Endothelial cell of umbilical vein (primary cell): ENCODE measurements around the gene CACNA1C. TPM values are rescaled to one million over a fixed set of nuclear protein-coding genes. Genes with fewer than 3 reads are reported as not detected.

ENCODE experiments used
- BruUV-seq: library from RNA; stranded (reverse); fragments of 400-500 nt; replicated peaks from 2 replicates; lab custom pipeline; 2021; lab: Mats Ljungman, UMichigan
- CTCF ChIA-PET: fragments of 300-600, 350-600 bp; sonication (Branson Sonifier 250); formaldehyde crosslinking; loops from one replicate; lab custom pipeline; 2021; ENCODE audit warnings: antibody characterized with exemption, inconsistent platforms; lab: Charles Lee
- POLR2A ChIA-PET: fragments of 300-600, 350-600 bp; sonication (Branson Sonifier 250); formaldehyde crosslinking; loops from one replicate; lab custom pipeline; 2021; ENCODE audit warnings: antibody characterized with exemption, inconsistent platforms; lab: Charles Lee
- DNase-seq: peaks from one replicate; pipeline ENCODE4 v3.0.0-alpha.2; 2011; ENCODE audit warnings: low read depth, low spot score
- FAIRE-seq: peaks from 2 replicates; lab custom pipeline; 2011; peaks lifted over from hg19 to GRCh38; lab: Jason Lieb, UNC
- H2AFZ ChIP-seq: 2 replicates; pipeline ENCODE4 v1.6.0; 2012; ENCODE audit warnings: low read depth, low read length, control low read depth, inconsistent platforms
- H3K27ac ChIP-seq: 2 replicates; pipeline ENCODE4 v1.5.1; 2011; ENCODE audit warnings: low read depth, mild to moderate bottlenecking, control low read depth, low read length, moderate library complexity; ENCODE audit not compliant: insufficient read depth
- H3K27me3 ChIP-seq, 2 experiments: 2 replicates each; pipeline versions ENCODE4 v1.6.0 to v1.6.1; 2011; ENCODE audit warnings: low read length in 2 of 2, mixed read lengths in 1 of 2; ENCODE audit not compliant: control insufficient read depth in 2 of 2, insufficient read depth in 2 of 2
- H3K36me3 ChIP-seq, 2 experiments: 2 replicates in 1 of 2; 3 replicates in 1 of 2; pipeline ENCODE4 v1.5.1; 2011; ENCODE audit warnings: low read length in 2 of 2, mild to moderate bottlenecking in 1 of 2, moderate library complexity in 1 of 2; ENCODE audit not compliant: control insufficient read depth in 2 of 2, insufficient read depth in 2 of 2; ENCODE audit errors: extremely low read depth in 1 of 2
- H3K4me1 ChIP-seq: 3 replicates; pipeline ENCODE4 v1.5.1; 2011; ENCODE audit warnings: mild to moderate bottlenecking, low read length; ENCODE audit not compliant: control insufficient read depth, insufficient read depth; ENCODE audit errors: extremely low read depth
- H3K4me2 ChIP-seq: 2 replicates; pipeline ENCODE4 v1.6.1; 2011; ENCODE audit warnings: low read length, control low read depth, mixed read lengths; ENCODE audit not compliant: insufficient read depth
- H3K4me3 ChIP-seq, 3 experiments: fragments of 200-600 bp in 1 of 3; sonication (generic), shearing (Covaris generic) in 1 of 3; replicated peaks in 1 of 3; 2 replicates each; pipeline ENCODE4 v1.5.1; 2011 to 2016; ENCODE audit warnings: control low read depth in 3 of 3, low read length in 3 of 3, mild to moderate bottlenecking in 2 of 3, inconsistent platforms in 1 of 3, low read depth in 1 of 3, moderate library complexity in 1 of 3; ENCODE audit not compliant: insufficient read depth in 1 of 3
- H3K79me2 ChIP-seq: 2 replicates; pipeline ENCODE4 v1.6.0; 2012; ENCODE audit warnings: low read length, inconsistent platforms; ENCODE audit not compliant: control insufficient read depth, insufficient read depth
- H3K9ac ChIP-seq: replicated peaks from 2 replicates; pipeline ENCODE3; 2011; ENCODE audit warnings: low read length, control low read depth; ENCODE audit not compliant: insufficient read depth; ENCODE audit errors: extremely low read depth
- H3K9me1 ChIP-seq: replicated peaks from 3 replicates; pipeline ENCODE4 v1.6.0; 2011; ENCODE audit warnings: mild to moderate bottlenecking, low read length; ENCODE audit not compliant: control insufficient read depth, insufficient read depth; ENCODE audit errors: extremely low read depth
- H3K9me3 ChIP-seq: replicated peaks from 2 replicates; pipeline ENCODE4 v1.5.1; 2012; ENCODE audit warnings: low read length, inconsistent platforms; ENCODE audit not compliant: control insufficient read depth, insufficient read depth
- H4K20me1 ChIP-seq: replicated peaks from 2 replicates; pipeline ENCODE3; 2011; ENCODE audit warnings: mild to moderate bottlenecking, low read length; ENCODE audit not compliant: control insufficient read depth, insufficient read depth; ENCODE audit errors: extremely low read depth
- CTCF ChIP-seq, 2 donors: IDR thresholded peaks; 1 replicate in 1 of 2; 2 replicates in 1 of 2; pipeline ENCODE4 v1.5.1; 2011; ENCODE audit warnings: low read length in 2 of 2, mild to moderate bottlenecking in 2 of 2, moderate library complexity in 2 of 2, control low read depth in 1 of 2, inconsistent platforms in 1 of 2, low read depth in 1 of 2; ENCODE audit not compliant: insufficient read depth in 1 of 2; ENCODE audit errors: extremely low read depth in 1 of 2
- FOS ChIP-seq: IDR thresholded peaks from 2 replicates; pipeline ENCODE4 v1.6.1; 2011; ENCODE audit warnings: mild to moderate bottlenecking, low read length, moderate library complexity, borderline replicate concordance; ENCODE audit not compliant: insufficient read depth
- GATA2 ChIP-seq: IDR thresholded peaks from 2 replicates; pipeline ENCODE4 v1.7.0; 2011; ENCODE audit warnings: low read depth, mild to moderate bottlenecking, moderate library complexity, mixed read lengths, low read length; ENCODE audit not compliant: insufficient read length, insufficient read depth
- MAX ChIP-seq: IDR thresholded peaks from 2 replicates; pipeline ENCODE4 v1.6.1; 2011; ENCODE audit not compliant: insufficient read depth, insufficient read length
- POLR2A ChIP-seq: IDR thresholded peaks from 2 replicates; pipeline ENCODE4 v1.6.1; 2012; ENCODE audit warnings: low read depth, mild to moderate bottlenecking, control low read depth, low read length
- dilution Hi-C: fragments of 300-500 bp; cut with MboI; formaldehyde crosslinking; loops from one replicate; pipeline ENCODE4 v1.15.0; 2019; ENCODE audit warnings: low sequenced_read_pairs; ENCODE audit not compliant: extremely low pct_ligation_motif_present
- intact Hi-C: fragments of 100-400 bp; cut with micrococcal nuclease; formaldehyde crosslinking; loops from one replicate; pipeline ENCODE4 v1.10.0; 2022
- polyA plus RNA-seq, 4 experiments: library from polyadenylated mRNA; depleted of rRNA in 3 of 4; stranded (reverse) in 3 of 4; unstranded in 1 of 4; fragments of >200 nt; gene quantifications; 2 replicates each; pipeline versions ENCODE4 v1.2.1 to v1.2.3, GENCODE V29; 2011 to 2012; ENCODE audit warnings: missing spikeins in 1 of 4
- total RNA-seq: library from RNA; stranded (reverse); gene quantifications from 2 replicates; pipeline ENCODE4 v1.2.3, GENCODE V29; 2021

Gene CACNA1C
- total and polyA plus RNA-seq, 2 donors (not counting 3 experiments of a cell fraction or from before 2014, with no cell fraction given), result not detected

GRCh38 chr12:2304223-2304622, 251.4 kb downstream of the CACNA1C start:
- CTCF ChIA-PET, result interaction anchor here (1.0 kb wide), 1 partner anchor 13 kb away, joined by 3 read pairs; no protein-coding TSS in a partner anchor
- no peak for DNase-seq

More at GRCh38 chr12:2304223-2304622, 251.4 kb downstream of the CACNA1C start:
- no peaks in the 10 kb centered on the region for H3K79me2 ChIP-seq
- H3K9ac ChIP-seq, result no peak overlapping the region
- no peaks in the 10 kb centered on the region for H3K9me1 ChIP-seq
- no peak for TF ChIP-seq FOS
- no peak for TF ChIP-seq MAX
- no peak for TF ChIP-seq POLR2A
- TF ChIP-seq GATA2, result no peak
- TF ChIP-seq CTCF (IDR thresholded peaks at IDR 0.05; ENCODE audit: extremely low read depth in 1 of 2, insufficient read depth in 1 of 2, low read depth in 1 of 2, low read length in 2 of 2), result no peak
- no peaks in the 10 kb centered on the region for H3K27me3 ChIP-seq
- POLR2A ChIA-PET, result no interaction called here
- dilution Hi-C loops (no loop called here), intact Hi-C loops (no loop called here)
- H3K4me2 ChIP-seq, result no peak overlapping the region
- H4K20me1 ChIP-seq, result no peaks in the 10 kb centered on the region
- FAIRE-seq, result no peak
- no peaks in the 10 kb centered on the region for H3K9me3 ChIP-seq
- BruUV-seq, result no TSS peak
- H3K27ac ChIP-seq, result no peak overlapping the region
- no peaks in the 10 kb centered on the region for H3K36me3 ChIP-seq
- H3K4me1 ChIP-seq, result no peaks in the 10 kb centered on the region
- H2AFZ ChIP-seq, result no peak overlapping the region
- H3K4me3 ChIP-seq, result no peak overlapping the region
